ENCODE data around the gene CHMP4A.

DNA sequence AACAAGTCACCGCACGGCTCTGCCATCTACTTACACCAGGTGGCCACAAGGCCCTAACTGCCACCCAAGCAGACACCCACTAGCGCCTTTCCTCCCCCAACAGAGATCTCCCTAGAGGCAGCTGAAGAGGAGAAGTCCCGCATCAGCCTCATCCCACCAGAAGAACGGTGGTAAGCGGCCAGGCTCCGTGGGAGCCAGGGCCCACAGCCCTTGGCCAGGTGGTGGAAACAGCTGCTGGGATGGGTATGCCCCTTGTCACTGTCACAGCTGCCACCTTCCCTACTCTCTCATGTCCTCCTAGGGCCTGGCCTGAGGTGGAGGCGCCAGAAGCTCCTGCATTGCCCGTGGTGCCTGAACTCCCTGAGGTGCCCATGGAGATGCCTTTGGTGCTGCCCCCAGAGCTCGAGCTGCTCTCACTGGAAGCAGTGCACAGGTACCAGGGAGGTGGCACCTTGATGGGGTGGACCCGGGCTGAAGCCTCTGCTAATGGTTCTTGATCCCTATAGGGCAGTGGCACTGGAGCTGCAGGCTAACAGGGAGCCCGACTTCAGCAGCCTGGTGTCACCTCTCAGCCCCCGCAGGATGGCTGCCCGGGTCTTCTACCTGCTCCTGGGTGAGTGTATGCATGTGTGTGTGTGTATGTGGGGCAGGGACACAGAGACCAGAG lies 33.9 kb downstream of the CHMP4A start:
- TF ChIP-seq, protein P1, sequence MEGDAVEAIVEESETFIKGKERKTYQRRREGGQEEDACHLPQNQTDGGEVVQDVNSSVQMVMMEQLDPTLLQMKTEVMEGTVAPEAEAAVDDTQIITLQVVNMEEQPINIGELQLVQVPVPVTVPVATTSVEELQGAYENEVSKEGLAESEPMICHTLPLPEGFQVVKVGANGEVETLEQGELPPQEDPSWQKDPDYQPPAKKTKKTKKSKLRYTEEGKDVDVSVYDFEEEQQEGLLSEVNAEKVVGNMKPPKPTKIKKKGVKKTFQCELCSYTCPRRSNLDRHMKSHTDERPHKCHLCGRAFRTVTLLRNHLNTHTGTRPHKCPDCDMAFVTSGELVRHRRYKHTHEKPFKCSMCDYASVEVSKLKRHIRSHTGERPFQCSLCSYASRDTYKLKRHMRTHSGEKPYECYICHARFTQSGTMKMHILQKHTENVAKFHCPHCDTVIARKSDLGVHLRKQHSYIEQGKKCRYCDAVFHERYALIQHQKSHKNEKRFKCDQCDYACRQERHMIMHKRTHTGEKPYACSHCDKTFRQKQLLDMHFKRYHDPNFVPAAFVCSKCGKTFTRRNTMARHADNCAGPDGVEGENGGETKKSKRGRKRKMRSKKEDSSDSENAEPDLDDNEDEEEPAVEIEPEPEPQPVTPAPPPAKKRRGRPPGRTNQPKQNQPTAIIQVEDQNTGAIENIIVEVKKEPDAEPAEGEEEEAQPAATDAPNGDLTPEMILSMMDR (IDR thresholded peaks at IDR 0.05): no peak
- no peak for TF ChIP-seq POLR2A (IDR thresholded peaks at IDR 0.05)
- TF ChIP-seq POLR2AphosphoS5 (IDR thresholded peaks at IDR 0.05): no peak

Measured in prostate gland (tissue), 2 donors.